Liver (tissue), 2 donors: ENCODE data around the gene DDX23.

ENCODE experiments used
- JUND ChIP-seq, 2 donors: IDR thresholded peaks; 2 replicates each; pipeline ENCODE4 v1.6.1; 2016; ENCODE audit warnings: antibody characterized with exemption in 2 of 2
- RAD21 ChIP-seq, 2 donors: IDR thresholded peaks; 2 replicates each; pipeline ENCODE4 v1.6.1; 2016; ENCODE audit warnings: antibody characterized with exemption in 2 of 2, mild to moderate bottlenecking in 2 of 2
- YY1 ChIP-seq: IDR thresholded peaks from 2 replicates; pipeline ENCODE4 v1.6.1; 2016; ENCODE audit warnings: antibody characterized with exemption, mild to moderate bottlenecking
- donor health status: healthy.

DNA sequence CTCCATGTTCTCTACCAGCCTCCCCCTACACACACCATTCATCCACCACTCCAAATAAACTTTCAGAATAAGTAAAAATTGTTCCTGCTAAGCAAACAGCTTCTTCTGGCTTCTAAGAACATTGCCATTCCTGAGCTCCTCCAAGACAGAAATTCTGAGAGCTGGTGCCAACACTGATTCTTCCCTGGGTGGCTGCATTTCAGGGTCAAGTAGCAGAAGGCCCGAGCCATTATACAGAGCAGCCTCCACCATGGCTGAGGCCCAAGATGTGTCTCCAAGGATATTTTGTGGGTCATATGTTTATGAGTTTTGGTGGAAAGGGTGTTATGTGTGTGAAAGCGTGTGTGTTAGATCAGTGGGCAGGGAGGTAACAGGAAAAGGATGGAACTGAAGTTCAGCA is 17.2 kb upstream of the DDX23 start:
- TF ChIP-seq YY1 (no peak), JUND (IDR thresholded peaks at IDR 0.05) (no peak), RAD21 (IDR thresholded peaks at IDR 0.05) (no peak)
